Osteocyte (in vitro differentiated cells): Measurements from ENCODE around the gene BMPR1B. TPM values are rescaled to one million over a fixed set of nuclear protein-coding genes. Genes with fewer than 3 reads are reported as not detected.

Experiments
- DNase-seq: peaks from one replicate; pipeline ENCODE4 v3.0.0; 2021; ENCODE audit warnings: mixed read lengths; ENCODE audit not compliant: unreplicated experiment; ENCODE audit errors: extremely low spot score
- H3K27ac Mint-ChIP-seq: one replicate; pipeline ENCODE4 v1.8.0; 2021; ENCODE audit warnings: mild to moderate bottlenecking, mixed read lengths; ENCODE audit not compliant: unreplicated experiment
- H3K27me3 Mint-ChIP-seq: one replicate; pipeline ENCODE4 v1.8.0; 2021; ENCODE audit warnings: mixed read lengths; ENCODE audit not compliant: unreplicated experiment
- H3K36me3 Mint-ChIP-seq: one replicate; pipeline ENCODE4 v1.8.0; 2021; ENCODE audit warnings: mixed read lengths; ENCODE audit not compliant: unreplicated experiment
- H3K4me1 Mint-ChIP-seq: one replicate; pipeline ENCODE4 v1.8.0; 2021; ENCODE audit warnings: mixed read lengths; ENCODE audit not compliant: unreplicated experiment
- H3K4me3 Mint-ChIP-seq: one replicate; pipeline ENCODE4 v1.8.0; 2021; ENCODE audit warnings: mild to moderate bottlenecking, moderate library complexity, mixed read lengths; ENCODE audit not compliant: unreplicated experiment
- H3K9me3 Mint-ChIP-seq: one replicate; pipeline ENCODE4 v1.8.0; 2021; ENCODE audit warnings: mixed read lengths; ENCODE audit not compliant: unreplicated experiment
- CTCF ChIP-seq: fragments of 200-600 bp; sonication (generic); IDR thresholded peaks from 2 replicates; pipeline ENCODE4 v1.5.0; 2021; ENCODE audit warnings: antibody characterized with exemption, mild to moderate bottlenecking, moderate library complexity
- total RNA-seq: library from RNA; stranded (reverse); gene quantifications from 2 replicates; pipeline ENCODE4 v1.2.1, GENCODE V29; 2021

Gene BMPR1B
- total RNA-seq, 1 donor from 2014 or later = 1.5 TPM

- TF ChIP-seq CTCF = peak; percentile 2
- H3K9me3 Mint-ChIP-seq = peaks cover 9% of the 10 kb centered on the region
- H3K36me3 Mint-ChIP-seq = no peaks in the 10 kb centered on the region
- H3K4me1 Mint-ChIP-seq = no peaks in the 10 kb centered on the region
- H3K4me3 Mint-ChIP-seq = no peak overlapping the region
- DNase-seq = no peak
- no peak overlapping the region for H3K27ac Mint-ChIP-seq
- no peaks in the 10 kb centered on the region for H3K27me3 Mint-ChIP-seq
Observed at GRCh38 chr4:95102162-95102790, 344.5 kb downstream of the BMPR1B start.

DNA sequence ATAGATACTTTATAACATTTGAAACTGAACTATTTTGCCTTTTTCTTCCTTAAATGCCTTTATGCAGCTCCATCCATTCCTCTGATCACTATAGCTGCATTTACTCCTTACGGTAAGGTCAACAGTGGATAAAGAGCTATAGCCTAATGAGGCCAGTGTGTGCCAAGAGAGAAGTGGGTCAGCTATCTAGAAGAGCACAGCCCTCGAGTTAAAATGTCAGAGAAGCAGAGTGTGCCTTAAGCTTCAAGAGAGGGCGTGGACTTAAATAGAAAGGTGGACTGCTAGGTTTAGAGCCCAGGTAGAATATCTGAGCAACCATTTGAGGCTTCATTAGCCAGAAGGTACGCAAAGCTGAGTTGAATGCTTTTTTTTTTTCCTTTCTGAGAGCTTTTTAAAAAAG lies 347.4 kb downstream of the BMPR1B start:
- no peak for TF ChIP-seq CTCF
- H3K4me1 Mint-ChIP-seq = no peaks in the 10 kb centered on the region
- no peak for DNase-seq
- no peaks in the 10 kb centered on the region for H3K36me3 Mint-ChIP-seq
- no peak overlapping the region for H3K27ac Mint-ChIP-seq
- no peaks in the 10 kb centered on the region for H3K27me3 Mint-ChIP-seq
- peaks cover 6% of the 10 kb centered on the region for H3K9me3 Mint-ChIP-seq
- no peak overlapping the region for H3K4me3 Mint-ChIP-seq

GRCh38 chr4:95105983-95106382 lies 348.2 kb downstream of the BMPR1B start:
- H3K4me1 Mint-ChIP-seq = no peaks in the 10 kb centered on the region
- no peak overlapping the region for H3K27ac Mint-ChIP-seq
- DNase-seq = no peak
- no peaks in the 10 kb centered on the region for H3K36me3 Mint-ChIP-seq
- H3K27me3 Mint-ChIP-seq = no peaks in the 10 kb centered on the region
- no peak overlapping the region for H3K4me3 Mint-ChIP-seq
- H3K9me3 Mint-ChIP-seq = no peaks in the 10 kb centered on the region
- no peak for TF ChIP-seq CTCF

GRCh38 chr4:95106408-95106928 lies 348.7 kb downstream of the BMPR1B start:
- Mint-ChIP-seq H3K27me3 (no peaks in the 10 kb centered on the region), H3K36me3 (no peaks in the 10 kb centered on the region), H3K27ac (no peak overlapping the region), H3K9me3 (no peaks in the 10 kb centered on the region), H3K4me3 (no peak overlapping the region), H3K4me1 (no peaks in the 10 kb centered on the region)
- no peak for TF ChIP-seq CTCF
- DNase-seq = no peak

- H3K27ac Mint-ChIP-seq = no peak overlapping the region
Observed at GRCh38 chr4:95107004-95107403, 349.2 kb downstream of the BMPR1B start.

More at GRCh38 chr4:95107004-95107403, 349.2 kb downstream of the BMPR1B start:
- no peak for DNase-seq
- Mint-ChIP-seq H3K27me3 (no peaks in the 10 kb centered on the region), H3K4me3 (no peak overlapping the region), H3K4me1 (no peaks in the 10 kb centered on the region), H3K36me3 (no peaks in the 10 kb centered on the region), H3K9me3 (no peaks in the 10 kb centered on the region)
- no peak for TF ChIP-seq CTCF
